ENCODE measurements around the gene KDM8. TPM values are rescaled to one million over a fixed set of nuclear protein-coding genes. Genes with fewer than 3 reads are reported as not detected.

KDM8 gene
- total and polyA plus RNA-seq, 2 experiments from 2014 or later, result 5.1 to 5.7 TPM

GRCh38 chr16:27210174-27210573 lies 6.8 kb downstream of the KDM8 start:
- H3K27ac ChIP-seq (ENCODE audit: low read depth), result no peak overlapping the region
- H3K4me3 Mint-ChIP-seq, result no peak overlapping the region
- H3K36me3 ChIP-seq (ENCODE audit: insufficient read depth), result no peaks in the 10 kb centered on the region
- peaks cover 3% of the 10 kb centered on the region for H3K27me3 Mint-ChIP-seq (ENCODE audit: insufficient read depth, low read depth, poor library complexity)
- DNase-seq (ENCODE audit: low spot score) (no peak), ATAC-seq (no peak)
- no peaks in the 10 kb centered on the region for H3K4me1 Mint-ChIP-seq
- no peaks in the 10 kb centered on the region for H3K4me1 ChIP-seq (ENCODE audit: insufficient read depth)
- no peaks in the 10 kb centered on the region for H3F3A ChIP-seq (replicated peaks; ENCODE audit: low read depth)
- H3K4me3 ChIP-seq, result no peak overlapping the region
- peak overlapping the region; percentile 36; the same call in 1 of the 2 replicates for H3K27ac Mint-ChIP-seq
- H4K20me1 ChIP-seq (replicated peaks; ENCODE audit: insufficient read depth), result no peaks in the 10 kb centered on the region
- H3K36me3 Mint-ChIP-seq (ENCODE audit: low read depth), result peaks cover 7% of the 10 kb centered on the region; the same call in 2 of the 3 replicates
- no peaks in the 10 kb centered on the region for H3K9me2 ChIP-seq (ENCODE audit: insufficient read depth)
- no peaks in the 10 kb centered on the region; the same call in 2 of the 3 replicates for H3K9me3 Mint-ChIP-seq
- no peaks in the 10 kb centered on the region for H3K27me3 ChIP-seq (ENCODE audit: insufficient read depth)
- H3K79me2 ChIP-seq (replicated peaks; ENCODE audit: insufficient read depth), result peaks cover 6% of the 10 kb centered on the region
- no peak overlapping the region for H2AFZ ChIP-seq
- H3K4me2 ChIP-seq, result no peak overlapping the region
- TF ChIP-seq CREB1 (CRISPR knock-in tag; IDR thresholded peaks at IDR 0.05; ENCODE audit: low read depth) (no peak), CTCF (conservative IDR thresholded peaks at IDR 0.05; ENCODE audit: low read depth in 2 of 2) (no peak), EZH2phosphoT487 (IDR thresholded peaks at IDR 0.05; ENCODE audit: unreplicated experiment) (no peak), ZNF331 (CRISPR knock-in tag; IDR thresholded peaks at IDR 0.05; ENCODE audit: low read depth) (no peak), NANOG (IDR thresholded peaks at IDR 0.05; ENCODE audit: borderline replicate concordance) (no peak), JUNB (IDR thresholded peaks at IDR 0.05; ENCODE audit: unreplicated experiment) (no peak), ETS1 (IDR thresholded peaks at IDR 0.05) (no peak), POLR2AphosphoS5 (IDR thresholded peaks at IDR 0.05; ENCODE audit: low read depth) (no peak), ZNF462 (CRISPR knock-in tag; IDR thresholded peaks at IDR 0.05) (no peak), REST (IDR thresholded peaks at IDR 0.05; ENCODE audit: unreplicated experiment) (no peak), STAT1 (IDR thresholded peaks at IDR 0.05; ENCODE audit: unreplicated experiment) (no peak), EZH2 (IDR thresholded peaks at IDR 0.05; ENCODE audit: low read depth, unreplicated experiment) (no peak), ZNF114 (CRISPR knock-in tag; IDR thresholded peaks at IDR 0.05) (no peak)
